Osteocyte (in vitro differentiated cells): ENCODE measurements around the gene JPH4. TPM values are rescaled to one million over a fixed set of nuclear protein-coding genes. Genes with fewer than 3 reads are reported as not detected.

ENCODE experiments used
- DNase-seq: peaks from one replicate; pipeline ENCODE4 v3.0.0; 2021; ENCODE audit warnings: mixed read lengths; ENCODE audit not compliant: unreplicated experiment; ENCODE audit errors: extremely low spot score
- H3K27ac Mint-ChIP-seq: one replicate; pipeline ENCODE4 v1.8.0; 2021; ENCODE audit warnings: mild to moderate bottlenecking, mixed read lengths; ENCODE audit not compliant: unreplicated experiment
- H3K27me3 Mint-ChIP-seq: one replicate; pipeline ENCODE4 v1.8.0; 2021; ENCODE audit warnings: mixed read lengths; ENCODE audit not compliant: unreplicated experiment
- H3K36me3 Mint-ChIP-seq: one replicate; pipeline ENCODE4 v1.8.0; 2021; ENCODE audit warnings: mixed read lengths; ENCODE audit not compliant: unreplicated experiment
- H3K4me1 Mint-ChIP-seq: one replicate; pipeline ENCODE4 v1.8.0; 2021; ENCODE audit warnings: mixed read lengths; ENCODE audit not compliant: unreplicated experiment
- H3K4me3 Mint-ChIP-seq: one replicate; pipeline ENCODE4 v1.8.0; 2021; ENCODE audit warnings: mild to moderate bottlenecking, moderate library complexity, mixed read lengths; ENCODE audit not compliant: unreplicated experiment
- H3K9me3 Mint-ChIP-seq: one replicate; pipeline ENCODE4 v1.8.0; 2021; ENCODE audit warnings: mixed read lengths; ENCODE audit not compliant: unreplicated experiment
- CTCF ChIP-seq: fragments of 200-600 bp; sonication (generic); IDR thresholded peaks from 2 replicates; pipeline ENCODE4 v1.5.0; 2021; ENCODE audit warnings: antibody characterized with exemption, mild to moderate bottlenecking, moderate library complexity
- total RNA-seq: library from RNA; stranded (reverse); gene quantifications from 2 replicates; pipeline ENCODE4 v1.2.1, GENCODE V29; 2021

Gene JPH4
- total RNA-seq, 1 donor from 2014 or later = not detected

GRCh38 chr14:23618415-23618988 is 39.9 kb upstream of the JPH4 start:
- peaks cover 25% of the 10 kb centered on the region for H3K27me3 Mint-ChIP-seq

GRCh38 chr14:23617539-23617938 is 38.9 kb upstream of the JPH4 start:
- no peaks in the 10 kb centered on the region for H3K36me3 Mint-ChIP-seq
- H3K27ac Mint-ChIP-seq = no peak overlapping the region
- H3K9me3 Mint-ChIP-seq = no peaks in the 10 kb centered on the region
- DNase-seq = no peak
- peaks cover 27% of the 10 kb centered on the region for H3K27me3 Mint-ChIP-seq
- no peak overlapping the region for H3K4me3 Mint-ChIP-seq
- no peaks in the 10 kb centered on the region for H3K4me1 Mint-ChIP-seq
- no peak for TF ChIP-seq CTCF

More at GRCh38 chr14:23618415-23618988, 39.9 kb upstream of the JPH4 start:
- no peak overlapping the region for H3K4me3 Mint-ChIP-seq
- no peak overlapping the region for H3K27ac Mint-ChIP-seq
- no peaks in the 10 kb centered on the region for H3K36me3 Mint-ChIP-seq
- no peaks in the 10 kb centered on the region for H3K4me1 Mint-ChIP-seq
- H3K9me3 Mint-ChIP-seq = peaks cover 6% of the 10 kb centered on the region
- no peak for TF ChIP-seq CTCF
- no peak for DNase-seq

- no peaks in the 10 kb centered on the region for H3K36me3 Mint-ChIP-seq
- H3K4me3 Mint-ChIP-seq = no peak overlapping the region
- peaks cover 32% of the 10 kb centered on the region for H3K27me3 Mint-ChIP-seq
- no peak overlapping the region for H3K27ac Mint-ChIP-seq
- no peak for TF ChIP-seq CTCF
- no peak for DNase-seq
- H3K4me1 Mint-ChIP-seq = no peaks in the 10 kb centered on the region
- H3K9me3 Mint-ChIP-seq = no peaks in the 10 kb centered on the region
Measured at GRCh38 chr14:23615856-23616255, 37.3 kb upstream of the JPH4 start.

GRCh38 chr14:23614395-23614828 is 35.8 kb upstream of the JPH4 start:
- Mint-ChIP-seq H3K4me1 (no peaks in the 10 kb centered on the region), H3K27me3 (peaks cover 29% of the 10 kb centered on the region), H3K27ac (no peak overlapping the region), H3K9me3 (no peaks in the 10 kb centered on the region), H3K4me3 (no peak overlapping the region), H3K36me3 (no peaks in the 10 kb centered on the region)
- TF ChIP-seq CTCF = no peak
- peak; percentile 66 for DNase-seq

GRCh38 chr14:23613242-23614070 is 34.9 kb upstream of the JPH4 start:
- no peak for TF ChIP-seq CTCF

More at GRCh38 chr14:23613242-23614070, 34.9 kb upstream of the JPH4 start:
- DNase-seq = peak; percentile 34
- Mint-ChIP-seq H3K36me3 (no peaks in the 10 kb centered on the region), H3K4me1 (no peaks in the 10 kb centered on the region), H3K4me3 (no peak overlapping the region), H3K27ac (no peak overlapping the region), H3K27me3 (peaks cover 30% of the 10 kb centered on the region), H3K9me3 (no peaks in the 10 kb centered on the region)
